Measurements from ENCODE around the gene PTBP1.

GRCh38 chr19:812049-812746 lies 14.9 kb downstream of the PTBP1 start:
- TF ChIP-seq CTCF (conservative IDR thresholded peaks at IDR 0.05; ENCODE audit: low read length) (no peak), EZH2phosphoT487 (IDR thresholded peaks at IDR 0.05; ENCODE audit: borderline replicate concordance, low read depth, low read length) (no peak)

All from OCI-LY7 (cell line).